M059J (cell line): ENCODE data around the gene EIF1B. TPM values are rescaled to one million over a fixed set of nuclear protein-coding genes. Genes with fewer than 3 reads are reported as not detected.
A peak's percentile ranks its signal among the peaks of the same experiment; 100 is the strongest.

Source experiments
- DNase-seq: peaks from one replicate; pipeline ENCODE4 v3.0.0-alpha.2; 2012; ENCODE audit warnings: low read depth
- total RNA-seq: library from RNA; depleted of rRNA; stranded (reverse); fragments of >200 nt; shearing (Covaris generic); gene quantifications from 2 replicates; pipeline ENCODE4 v1.2.3, GENCODE V29; 2014

EIF1B gene
- total RNA-seq, 1 experiment from 2014 or later: 15.4 TPM

GRCh38 chr3:40308725-40309417 is 636 bp upstream of the EIF1B start:
- DNase-seq: no peak

DNA sequence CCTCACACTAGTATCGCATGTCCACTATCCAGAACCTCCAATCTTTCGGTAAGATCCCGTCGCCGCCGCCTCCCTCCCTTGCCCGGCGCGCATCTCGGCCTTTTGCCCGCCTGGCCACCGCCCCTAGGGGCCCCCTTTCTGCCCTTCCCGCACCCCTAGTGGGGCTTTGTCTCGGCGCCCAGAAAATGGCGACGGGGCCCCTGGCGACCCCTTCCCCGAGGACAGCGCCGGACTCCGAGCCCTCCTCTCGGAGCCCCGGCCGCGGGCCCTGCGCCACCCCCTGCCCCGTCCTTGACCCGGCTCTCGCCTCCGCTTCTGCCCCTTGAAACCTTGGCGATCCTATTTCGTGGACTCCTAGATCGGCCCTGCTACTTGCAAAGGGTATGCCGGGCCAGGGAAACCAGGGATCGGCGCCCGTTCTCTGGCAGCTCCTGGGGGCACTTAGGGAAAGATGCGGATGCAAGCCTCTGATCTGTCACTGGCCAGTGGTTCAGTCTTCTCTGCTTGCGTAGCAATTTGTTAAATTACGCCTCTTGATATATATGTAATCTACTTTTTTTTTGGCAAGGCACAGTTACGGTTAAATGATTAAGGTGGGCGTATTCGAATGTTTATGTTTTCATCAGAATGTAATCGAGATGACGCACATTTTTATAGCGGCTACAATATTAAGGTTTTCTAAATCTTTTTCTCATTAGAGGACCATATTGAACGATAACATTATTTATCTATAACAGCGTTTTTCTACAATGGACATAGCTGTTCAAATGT is 603 bp downstream of the EIF1B start:
- DNase-seq: peak; percentile 34

GRCh38 chr3:40310705-40311104 is 1.2 kb downstream of the EIF1B start:
- DNase-seq: no peak

GRCh38 chr3:40312661-40313226 is 3.2 kb downstream of the EIF1B start:
- peak; percentile 17 for DNase-seq

- no peak for DNase-seq
Measured at GRCh38 chr3:40313975-40314860, 4.7 kb downstream of the EIF1B start.

GRCh38 chr3:40317061-40317855 is 7.8 kb downstream of the EIF1B start:
- peak; percentile 50 for DNase-seq

- no peak for DNase-seq
Measured at GRCh38 chr3:40321818-40322217, 12.3 kb downstream of the EIF1B start.

- DNase-seq: no peak
Measured at GRCh38 chr3:40323946-40324345, 14.4 kb downstream of the EIF1B start.

- DNase-seq: no peak
Measured at GRCh38 chr3:40324621-40325020, 15.1 kb downstream of the EIF1B start.

DNA sequence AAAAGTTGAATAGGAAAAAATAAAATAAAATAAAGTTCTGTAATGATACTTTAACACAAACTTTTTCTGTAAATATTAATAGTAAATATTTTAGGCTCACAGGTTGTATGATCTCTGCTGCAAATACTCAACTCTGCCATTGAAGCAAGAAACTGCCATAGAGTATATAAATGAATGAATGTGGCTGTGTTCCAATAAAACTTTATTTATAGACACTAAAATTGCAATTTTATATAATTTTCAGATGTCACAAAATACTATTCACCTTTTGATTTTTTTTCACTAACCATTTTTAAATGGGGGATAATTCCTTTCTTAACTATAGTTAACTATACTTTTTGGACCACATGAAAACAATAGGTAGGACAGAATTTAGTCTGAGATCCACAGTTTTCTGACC is 16.0 kb downstream of the EIF1B start:
- DNase-seq: no peak

DNA sequence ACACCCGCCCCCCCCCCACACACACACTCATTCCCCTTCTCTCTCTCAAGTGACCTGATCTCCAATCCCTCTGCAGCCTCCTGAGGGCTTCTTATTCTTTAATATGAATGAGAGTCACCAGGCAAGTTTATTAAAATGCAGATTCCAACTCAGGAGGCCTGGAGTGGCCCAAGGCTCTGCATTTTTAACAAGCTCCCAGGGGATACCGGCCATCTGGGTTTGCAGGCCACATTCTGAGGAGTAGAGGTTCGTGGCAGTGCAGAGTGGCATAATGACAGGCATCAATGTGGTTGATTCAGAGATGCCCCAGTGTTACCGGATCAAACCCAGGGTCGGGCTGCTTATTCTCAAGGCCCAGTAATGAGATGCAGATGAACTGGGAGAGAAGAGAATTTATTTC is 18.9 kb downstream of the EIF1B start:
- DNase-seq: no peak

DNA sequence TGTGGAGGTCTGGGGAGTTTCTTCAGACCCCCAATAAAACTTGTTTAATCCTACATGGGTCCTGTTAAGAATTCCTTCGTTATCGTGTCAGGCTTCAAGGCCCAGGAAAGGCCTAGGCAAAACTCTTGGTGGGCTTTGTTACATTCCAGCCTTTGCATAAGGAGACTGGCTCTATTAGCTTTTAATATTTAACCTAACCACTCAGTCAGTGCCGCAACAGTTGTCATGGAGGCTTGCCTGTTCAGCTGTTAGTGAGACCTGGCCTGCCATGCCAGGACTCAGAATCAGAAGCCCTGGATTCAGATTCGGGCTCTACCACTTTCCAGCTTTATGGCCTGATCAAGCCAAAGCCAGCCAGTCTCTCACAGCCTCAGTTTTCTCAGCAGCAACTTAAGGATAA is 19.6 kb downstream of the EIF1B start:
- DNase-seq: no peak

DNA sequence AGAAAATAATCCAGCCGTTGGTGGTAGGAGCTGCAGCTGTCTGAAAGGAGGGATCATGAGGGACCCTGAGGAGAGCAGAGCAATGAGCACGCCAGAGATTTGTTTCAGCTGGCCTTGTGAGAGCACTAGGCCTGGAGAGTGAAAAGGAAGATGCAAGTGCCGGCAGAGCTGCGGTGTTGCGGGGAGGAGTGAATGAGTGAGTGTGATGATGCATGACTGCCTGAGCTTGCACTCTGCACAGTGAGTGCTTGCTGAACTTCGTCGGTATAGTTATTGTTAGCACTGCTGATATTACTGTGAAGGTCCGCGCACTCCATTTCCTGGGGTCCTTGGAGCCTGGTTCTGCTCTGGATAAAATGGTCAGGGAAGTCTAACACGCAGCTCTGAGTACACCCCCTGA is 23.2 kb downstream of the EIF1B start:
- DNase-seq: no peak

- DNase-seq: peak; percentile 43
Measured at GRCh38 chr3:40333416-40333815, 23.9 kb downstream of the EIF1B start.

DNA sequence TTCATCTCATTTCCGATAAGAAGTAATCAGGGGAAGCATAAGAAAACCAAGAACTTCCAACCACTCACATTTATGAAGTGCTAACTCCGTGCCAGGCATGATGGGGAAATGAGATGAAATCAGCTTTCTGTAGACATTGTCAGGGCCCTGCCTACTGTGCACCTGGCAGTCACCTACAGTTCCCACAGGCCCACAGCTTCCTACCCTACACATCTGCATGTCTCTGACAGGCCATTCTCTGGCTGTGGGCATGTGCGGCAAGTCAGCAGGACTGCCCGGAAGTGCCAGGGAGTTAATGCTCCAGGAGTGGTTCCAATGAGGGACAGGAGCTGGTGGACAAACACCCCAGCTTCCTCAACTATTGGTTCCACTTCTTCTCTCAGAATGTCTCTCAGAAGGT is 24.3 kb downstream of the EIF1B start:
- no peak for DNase-seq

DNA sequence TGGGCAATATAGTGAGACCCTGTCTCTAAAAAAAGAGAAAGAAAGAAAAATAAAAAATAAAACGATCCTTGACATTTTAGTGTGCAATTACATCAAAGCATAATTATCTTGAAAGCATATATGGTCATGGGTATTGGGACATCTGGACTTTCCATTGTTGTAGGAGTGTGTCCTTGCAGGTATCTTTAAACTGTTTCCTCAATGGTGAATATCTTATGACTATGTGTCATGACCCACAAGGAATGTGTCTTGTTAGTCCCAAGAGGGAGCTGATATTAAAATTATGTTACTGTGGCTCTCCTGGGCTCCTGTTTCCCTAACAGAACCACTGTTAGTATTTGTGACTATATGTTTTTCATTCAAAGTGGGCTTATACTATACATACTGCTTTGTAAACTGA is 26.6 kb downstream of the EIF1B start:
- no peak for DNase-seq

GRCh38 chr3:40336511-40337135 is 27.1 kb downstream of the EIF1B start:
- no peak for DNase-seq

DNA sequence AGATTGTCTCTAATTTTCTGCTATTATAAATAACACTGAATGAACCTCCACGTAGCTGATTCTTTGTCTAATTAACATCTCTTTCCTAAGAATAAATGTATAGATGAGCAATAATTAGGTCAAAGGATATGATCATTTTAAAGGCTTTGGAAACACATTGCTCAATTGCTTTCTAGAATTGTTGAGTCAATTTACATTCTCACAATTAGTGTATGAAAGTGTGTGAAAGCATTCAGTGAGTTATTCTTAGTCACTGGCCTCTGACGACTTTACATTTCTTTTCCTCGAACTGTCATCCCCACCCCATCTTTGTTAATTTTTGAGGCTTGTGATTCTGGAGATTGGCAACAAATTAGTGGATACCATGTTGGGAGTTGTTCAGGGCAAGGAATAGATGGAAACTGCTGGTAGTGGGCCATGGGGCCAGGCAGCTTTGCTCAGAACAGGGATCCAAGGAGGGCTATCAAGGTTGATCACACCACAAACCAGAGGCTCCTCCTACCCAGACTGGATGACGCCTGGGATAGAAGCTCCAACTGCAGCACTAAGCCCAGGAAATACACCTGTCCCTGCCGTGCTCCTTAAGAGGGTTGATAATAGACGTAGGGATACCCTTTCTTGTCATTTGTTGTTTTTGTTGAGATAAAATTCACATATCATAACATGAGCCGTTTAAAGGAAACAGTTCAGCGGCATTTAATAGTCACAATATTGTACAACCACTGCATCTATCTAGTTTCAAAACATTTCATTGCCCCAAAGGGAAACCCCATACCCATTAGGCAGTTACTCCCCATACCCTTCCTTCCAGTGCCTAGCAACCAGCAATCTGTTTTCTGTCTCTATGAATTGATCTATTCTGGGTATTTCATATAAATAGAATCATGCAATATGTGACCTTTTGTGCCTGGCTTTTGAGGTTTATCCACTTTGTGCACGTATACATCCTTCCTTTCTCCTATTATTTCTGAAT is 27.9 kb downstream of the EIF1B start:
- DNase-seq: no peak

GRCh38 chr3:40339871-40340270 is 30.4 kb downstream of the EIF1B start:
- DNase-seq: no peak
